Stimulated activated CD4-positive, alpha-beta T cell treated with anti-CD3 and anti-CD28 coated beads, Interleukin-15, amount 100 ng/mL, for 1 hour (primary cell): ENCODE data around the gene MEX3C.

Experiments used
- DNase-seq, 2 donors: peaks; one replicate each; pipeline ENCODE4 v3.0.0-alpha.2; 2020; ENCODE audit warnings: low read depth in 1 of 2, low spot score in 1 of 2

The MEX3C gene

GRCh38 chr18:51192026-51192425 lies 5.5 kb downstream of the MEX3C start:
- DNase-seq: no peak

GRCh38 chr18:51191128-51191717 lies 6.3 kb downstream of the MEX3C start:
- DNase-seq: no peak

- DNase-seq: no peak
Measured at GRCh38 chr18:51190000-51190399, 7.5 kb downstream of the MEX3C start.

- DNase-seq: no peak
Measured at GRCh38 chr18:51188024-51188701, 9.3 kb downstream of the MEX3C start.

- no peak for DNase-seq
Measured at GRCh38 chr18:51185075-51185474, 12.4 kb downstream of the MEX3C start.

- DNase-seq: no peak
Measured at GRCh38 chr18:51184091-51184457, 13.4 kb downstream of the MEX3C start.

GRCh38 chr18:51183372-51184090 lies 13.9 kb downstream of the MEX3C start:
- DNase-seq: no peak

- no peak for DNase-seq
Measured at GRCh38 chr18:51182824-51183223, 14.7 kb downstream of the MEX3C start.

- DNase-seq: no peak
Measured at GRCh38 chr18:51171625-51172259, 25.7 kb downstream of the MEX3C start.

- no peak for DNase-seq
Measured at GRCh38 chr18:51171223-51171622, 26.3 kb downstream of the MEX3C start.

GRCh38 chr18:51170664-51171063 lies 26.8 kb downstream of the MEX3C start:
- DNase-seq: no peak

- DNase-seq: no peak
Measured at GRCh38 chr18:51169731-51170130, 27.8 kb downstream of the MEX3C start.

GRCh38 chr18:51168960-51169662 lies 28.4 kb downstream of the MEX3C start:
- no peak for DNase-seq

- DNase-seq: no peak
Measured at GRCh38 chr18:51168026-51168742, 29.3 kb downstream of the MEX3C start.

- DNase-seq: no peak
Measured at GRCh38 chr18:51165296-51165695, 32.2 kb downstream of the MEX3C start.

GRCh38 chr18:51164761-51165281 lies 32.7 kb downstream of the MEX3C start:
- DNase-seq: no peak

GRCh38 chr18:51164342-51164741 lies 33.1 kb downstream of the MEX3C start:
- no peak for DNase-seq

GRCh38 chr18:51163543-51163942 lies 33.9 kb downstream of the MEX3C start:
- no peak for DNase-seq

GRCh38 chr18:51162617-51163016 lies 34.9 kb downstream of the MEX3C start:
- DNase-seq: no peak

GRCh38 chr18:51160646-51161045 lies 36.8 kb downstream of the MEX3C start:
- DNase-seq: no peak

- no peak for DNase-seq
Measured at GRCh38 chr18:51157215-51157614, 40.3 kb downstream of the MEX3C start.
